HepG2 (cell line): Measurements from ENCODE around the gene C6orf136. TPM values are rescaled to one million over a fixed set of nuclear protein-coding genes. Genes with fewer than 3 reads are reported as not detected.

Source experiments
- CBX5 ChIP-seq: sonication (generic); formaldehyde crosslinking; IDR thresholded peaks from 2 replicates; pipeline ENCODE4 v1.4.0; 2020; ENCODE audit warnings: missing genetic modification reagents, borderline replicate concordance
- DNMT1 ChIP-seq: sonication (generic); formaldehyde crosslinking; IDR thresholded peaks from 2 replicates; pipeline ENCODE4 v1.5.1; 2020; ENCODE audit warnings: mild to moderate bottlenecking, missing genetic modification reagents
- GATAD2A ChIP-seq: IDR thresholded peaks from 2 replicates; pipeline ENCODE4 v1.6.1; 2016
- GTF2F1 ChIP-seq: fragments of 150-350 bp; IDR thresholded peaks from 2 replicates; pipeline ENCODE4 v1.6.1; 2014; ENCODE audit warnings: low read length
- POLR2G ChIP-seq: fragments of 200-400 bp; formaldehyde crosslinking; IDR thresholded peaks from 2 replicates; pipeline ENCODE4 v1.6.1; 2018; ENCODE audit warnings: mild to moderate bottlenecking, low read depth, low read length, moderate library complexity
- SNAI1 ChIP-seq: sonication (generic); formaldehyde crosslinking; IDR thresholded peaks from 2 replicates; pipeline ENCODE4 v1.5.0; 2020; ENCODE audit warnings: mild to moderate bottlenecking, missing genetic modification reagents, borderline replicate concordance
- TGIF2 ChIP-seq: IDR thresholded peaks from 2 replicates; pipeline ENCODE4 v1.6.1; 2016; ENCODE audit warnings: control low read depth, missing compliant biosample characterization
- ZKSCAN8 ChIP-seq: IDR thresholded peaks from 2 replicates; pipeline ENCODE4 v1.6.1; 2016; ENCODE audit warnings: borderline replicate concordance, missing genetic modification reagents, missing compliant biosample characterization
- ZNF235 ChIP-seq: sonication (generic); formaldehyde crosslinking; IDR thresholded peaks from 2 replicates; pipeline ENCODE4 v1.8.1; 2023; ENCODE audit warnings: mild to moderate bottlenecking, missing genetic modification reagents, borderline replicate concordance
- ZSCAN12 ChIP-seq: sonication (generic); formaldehyde crosslinking; IDR thresholded peaks from 2 replicates; pipeline ENCODE4 v1.9.0; 2021; ENCODE audit warnings: mild to moderate bottlenecking, missing genetic modification reagents
- polyA plus RNA-seq, 8 experiments: library from polyadenylated mRNA; depleted of rRNA in 3 of 8; stranded (reverse) in 7 of 8; unstranded in 1 of 8; fragments of >200 nt; fragmentation: Illumina TruSeq in 4 of 8; extraction: Trizol in 4 of 8; gene quantifications; 2 replicates each; pipeline versions ENCODE4 v1.2.1 to v1.2.3, GENCODE V29; 2011 to 2016; ENCODE audit warnings: low read depth in 4 of 8, missing spikeins in 1 of 8, mixed read lengths in 1 of 8; ENCODE audit not compliant: insufficient read depth in 1 of 8
- total RNA-seq, 5 experiments: library from RNA; depleted of rRNA; stranded (reverse); fragments of >200 nt; fragmentation: Illumina TruSeq; extraction: Trizol; gene quantifications; 2 replicates each; pipeline ENCODE4 v1.2.3, GENCODE V29; 2016; ENCODE audit warnings: low read depth in 1 of 5
- TF ChIP-seq, protein P1 (sequence below): sonication (generic); formaldehyde crosslinking; IDR thresholded peaks from 2 replicates; pipeline ENCODE4 v1.8.0; 2022; ENCODE audit warnings: low read depth, missing genetic modification reagents
- TF ChIP-seq, protein P2 (sequence below): sonication (generic); formaldehyde crosslinking; IDR thresholded peaks from 2 replicates; pipeline ENCODE4 v1.5.0; 2020; ENCODE audit warnings: mild to moderate bottlenecking, missing genetic modification reagents, borderline replicate concordance
- TF ChIP-seq, protein P3 (sequence below): sonication (generic); formaldehyde crosslinking; IDR thresholded peaks from 2 replicates; pipeline ENCODE4 v1.4.0; 2020; ENCODE audit warnings: missing genetic modification reagents, borderline replicate concordance
- TF ChIP-seq, protein P4 (sequence below): IDR thresholded peaks from 2 replicates; pipeline ENCODE4 v1.6.1; 2016; ENCODE audit warnings: low read depth
- TF ChIP-seq, protein P5 (sequence below): sonication (generic); formaldehyde crosslinking; IDR thresholded peaks from 2 replicates; pipeline ENCODE4 v1.5.1; 2020; ENCODE audit warnings: mild to moderate bottlenecking, missing genetic modification reagents

Gene C6orf136
- total and polyA plus RNA-seq, 2 of the 13 experiments (the other 11 are each of a cell fraction or from before 2014, with no cell fraction given), result 12.0 to 26.2 TPM

DNA sequence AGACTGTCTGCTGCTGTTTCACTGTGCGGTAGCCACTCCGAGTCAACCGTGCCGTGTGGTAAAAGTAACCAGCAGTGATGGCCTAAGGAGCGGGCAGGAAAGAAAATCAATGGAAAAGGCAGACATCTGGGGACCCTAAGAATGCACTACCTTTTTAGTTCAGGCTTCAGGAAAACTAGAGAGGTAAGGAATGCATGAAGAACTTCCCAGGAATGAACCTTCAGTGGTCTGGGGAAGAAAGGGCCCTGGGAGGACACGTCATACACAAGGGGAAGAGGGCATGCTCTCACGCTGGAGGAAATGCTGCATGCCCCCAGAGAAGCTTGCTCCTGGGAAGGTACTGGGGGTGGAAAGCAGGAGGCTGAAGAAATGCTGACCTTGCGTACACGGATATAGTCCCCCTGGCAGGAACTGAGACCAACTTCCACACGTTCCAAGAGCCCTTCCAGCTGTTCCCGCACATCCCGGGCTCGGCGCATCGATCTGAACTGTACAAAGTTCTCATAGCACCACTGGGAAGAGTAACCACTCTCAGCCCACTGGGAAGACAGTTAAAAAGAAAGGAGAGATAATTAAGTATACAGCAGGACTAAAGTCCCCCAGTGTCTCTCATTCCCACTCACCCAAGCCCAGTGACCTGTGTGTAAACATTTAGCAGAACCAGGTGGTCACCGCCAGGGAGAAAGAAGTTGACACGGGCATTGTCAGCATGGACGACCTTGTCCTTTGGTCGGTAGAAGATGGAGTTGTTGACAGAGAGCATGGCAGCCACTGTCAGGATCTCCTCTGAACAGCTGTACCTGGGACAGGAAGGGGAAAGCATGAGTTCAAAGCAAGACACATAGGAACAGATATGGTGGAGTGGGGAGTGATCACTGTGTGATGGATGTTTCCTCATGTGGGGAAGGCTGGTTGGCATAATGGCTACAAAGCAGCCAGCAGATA lies 8.1 kb downstream of the C6orf136 start (continued):
- TF ChIP-seq, protein P1, sequence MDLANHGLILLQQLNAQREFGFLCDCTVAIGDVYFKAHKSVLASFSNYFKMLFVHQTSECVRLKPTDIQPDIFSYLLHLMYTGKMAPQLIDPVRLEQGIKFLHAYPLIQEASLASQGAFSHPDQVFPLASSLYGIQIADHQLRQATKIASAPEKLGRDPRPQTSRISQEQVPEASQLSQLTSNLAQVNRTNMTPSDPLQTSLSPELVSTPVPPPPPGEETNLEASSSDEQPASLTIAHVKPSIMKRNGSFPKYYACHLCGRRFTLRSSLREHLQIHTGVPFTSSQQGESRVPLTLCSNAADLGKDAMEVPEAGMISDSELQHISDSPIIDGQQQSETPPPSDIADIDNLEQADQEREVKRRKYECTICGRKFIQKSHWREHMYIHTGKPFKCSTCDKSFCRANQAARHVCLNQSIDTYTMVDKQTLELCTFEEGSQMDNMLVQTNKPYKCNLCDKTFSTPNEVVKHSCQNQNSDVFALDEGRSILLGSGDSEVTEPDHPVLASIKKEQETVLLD (CRISPR knock-in tag), result 0 out of 2 replicates have a peak, but pooled peaks have one; percentile 68
- no peak for TF ChIP-seq POLR2G
- TF ChIP-seq ZKSCAN8 (CRISPR knock-in tag), result peak; percentile 99
- no peak for TF ChIP-seq SNAI1 (CRISPR knock-in tag)
- TF ChIP-seq TGIF2 (CRISPR knock-in tag), result peak; percentile 98
- no peak for TF ChIP-seq GTF2F1
- TF ChIP-seq, protein P2, sequence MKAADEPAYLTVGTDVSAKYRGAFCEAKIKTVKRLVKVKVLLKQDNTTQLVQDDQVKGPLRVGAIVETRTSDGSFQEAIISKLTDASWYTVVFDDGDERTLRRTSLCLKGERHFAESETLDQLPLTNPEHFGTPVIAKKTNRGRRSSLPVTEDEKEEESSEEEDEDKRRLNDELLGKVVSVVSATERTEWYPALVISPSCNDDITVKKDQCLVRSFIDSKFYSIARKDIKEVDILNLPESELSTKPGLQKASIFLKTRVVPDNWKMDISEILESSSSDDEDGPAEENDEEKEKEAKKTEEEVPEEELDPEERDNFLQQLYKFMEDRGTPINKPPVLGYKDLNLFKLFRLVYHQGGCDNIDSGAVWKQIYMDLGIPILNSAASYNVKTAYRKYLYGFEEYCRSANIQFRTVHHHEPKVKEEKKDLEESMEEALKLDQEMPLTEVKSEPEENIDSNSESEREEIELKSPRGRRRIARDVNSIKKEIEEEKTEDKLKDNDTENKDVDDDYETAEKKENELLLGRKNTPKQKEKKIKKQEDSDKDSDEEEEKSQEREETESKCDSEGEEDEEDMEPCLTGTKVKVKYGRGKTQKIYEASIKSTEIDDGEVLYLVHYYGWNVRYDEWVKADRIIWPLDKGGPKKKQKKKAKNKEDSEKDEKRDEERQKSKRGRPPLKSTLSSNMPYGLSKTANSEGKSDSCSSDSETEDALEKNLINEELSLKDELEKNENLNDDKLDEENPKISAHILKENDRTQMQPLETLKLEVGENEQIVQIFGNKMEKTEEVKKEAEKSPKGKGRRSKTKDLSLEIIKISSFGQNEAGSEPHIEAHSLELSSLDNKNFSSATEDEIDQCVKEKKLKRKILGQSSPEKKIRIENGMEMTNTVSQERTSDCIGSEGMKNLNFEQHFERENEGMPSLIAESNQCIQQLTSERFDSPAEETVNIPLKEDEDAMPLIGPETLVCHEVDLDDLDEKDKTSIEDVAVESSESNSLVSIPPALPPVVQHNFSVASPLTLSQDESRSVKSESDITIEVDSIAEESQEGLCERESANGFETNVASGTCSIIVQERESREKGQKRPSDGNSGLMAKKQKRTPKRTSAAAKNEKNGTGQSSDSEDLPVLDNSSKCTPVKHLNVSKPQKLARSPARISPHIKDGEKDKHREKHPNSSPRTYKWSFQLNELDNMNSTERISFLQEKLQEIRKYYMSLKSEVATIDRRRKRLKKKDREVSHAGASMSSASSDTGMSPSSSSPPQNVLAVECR, result peak; percentile 96
- TF ChIP-seq ZSCAN12 (CRISPR knock-in tag), result no peak
- TF ChIP-seq, protein P3, sequence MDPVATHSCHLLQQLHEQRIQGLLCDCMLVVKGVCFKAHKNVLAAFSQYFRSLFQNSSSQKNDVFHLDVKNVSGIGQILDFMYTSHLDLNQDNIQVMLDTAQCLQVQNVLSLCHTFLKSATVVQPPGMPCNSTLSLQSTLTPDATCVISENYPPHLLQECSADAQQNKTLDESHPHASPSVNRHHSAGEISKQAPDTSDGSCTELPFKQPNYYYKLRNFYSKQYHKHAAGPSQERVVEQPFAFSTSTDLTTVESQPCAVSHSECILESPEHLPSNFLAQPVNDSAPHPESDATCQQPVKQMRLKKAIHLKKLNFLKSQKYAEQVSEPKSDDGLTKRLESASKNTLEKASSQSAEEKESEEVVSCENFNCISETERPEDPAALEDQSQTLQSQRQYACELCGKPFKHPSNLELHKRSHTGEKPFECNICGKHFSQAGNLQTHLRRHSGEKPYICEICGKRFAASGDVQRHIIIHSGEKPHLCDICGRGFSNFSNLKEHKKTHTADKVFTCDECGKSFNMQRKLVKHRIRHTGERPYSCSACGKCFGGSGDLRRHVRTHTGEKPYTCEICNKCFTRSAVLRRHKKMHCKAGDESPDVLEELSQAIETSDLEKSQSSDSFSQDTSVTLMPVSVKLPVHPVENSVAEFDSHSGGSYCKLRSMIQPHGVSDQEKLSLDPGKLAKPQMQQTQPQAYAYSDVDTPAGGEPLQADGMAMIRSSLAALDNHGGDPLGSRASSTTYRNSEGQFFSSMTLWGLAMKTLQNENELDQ (CRISPR knock-in tag), result no peak
- TF ChIP-seq ZNF235 (CRISPR knock-in tag), result no peak
- TF ChIP-seq, protein P4, sequence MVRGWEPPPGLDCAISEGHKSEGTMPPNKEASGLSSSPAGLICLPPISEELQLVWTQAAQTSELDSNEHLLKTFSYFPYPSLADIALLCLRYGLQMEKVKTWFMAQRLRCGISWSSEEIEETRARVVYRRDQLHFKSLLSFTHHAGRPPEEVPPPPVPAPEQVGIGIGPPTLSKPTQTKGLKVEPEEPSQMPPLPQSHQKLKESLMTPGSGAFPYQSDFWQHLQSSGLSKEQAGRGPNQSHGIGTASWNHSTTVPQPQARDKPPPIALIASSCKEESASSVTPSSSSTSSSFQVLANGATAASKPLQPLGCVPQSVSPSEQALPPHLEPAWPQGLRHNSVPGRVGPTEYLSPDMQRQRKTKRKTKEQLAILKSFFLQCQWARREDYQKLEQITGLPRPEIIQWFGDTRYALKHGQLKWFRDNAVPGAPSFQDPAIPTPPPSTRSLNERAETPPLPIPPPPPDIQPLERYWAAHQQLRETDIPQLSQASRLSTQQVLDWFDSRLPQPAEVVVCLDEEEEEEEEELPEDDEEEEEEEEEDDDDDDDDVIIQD (CRISPR knock-in tag), result peak; percentile 91; the same call in 1 of the 2 replicates
- peak; percentile 83; the same call in 1 of the 2 replicates for TF ChIP-seq CBX5 (CRISPR knock-in tag)
- TF ChIP-seq, protein P5, sequence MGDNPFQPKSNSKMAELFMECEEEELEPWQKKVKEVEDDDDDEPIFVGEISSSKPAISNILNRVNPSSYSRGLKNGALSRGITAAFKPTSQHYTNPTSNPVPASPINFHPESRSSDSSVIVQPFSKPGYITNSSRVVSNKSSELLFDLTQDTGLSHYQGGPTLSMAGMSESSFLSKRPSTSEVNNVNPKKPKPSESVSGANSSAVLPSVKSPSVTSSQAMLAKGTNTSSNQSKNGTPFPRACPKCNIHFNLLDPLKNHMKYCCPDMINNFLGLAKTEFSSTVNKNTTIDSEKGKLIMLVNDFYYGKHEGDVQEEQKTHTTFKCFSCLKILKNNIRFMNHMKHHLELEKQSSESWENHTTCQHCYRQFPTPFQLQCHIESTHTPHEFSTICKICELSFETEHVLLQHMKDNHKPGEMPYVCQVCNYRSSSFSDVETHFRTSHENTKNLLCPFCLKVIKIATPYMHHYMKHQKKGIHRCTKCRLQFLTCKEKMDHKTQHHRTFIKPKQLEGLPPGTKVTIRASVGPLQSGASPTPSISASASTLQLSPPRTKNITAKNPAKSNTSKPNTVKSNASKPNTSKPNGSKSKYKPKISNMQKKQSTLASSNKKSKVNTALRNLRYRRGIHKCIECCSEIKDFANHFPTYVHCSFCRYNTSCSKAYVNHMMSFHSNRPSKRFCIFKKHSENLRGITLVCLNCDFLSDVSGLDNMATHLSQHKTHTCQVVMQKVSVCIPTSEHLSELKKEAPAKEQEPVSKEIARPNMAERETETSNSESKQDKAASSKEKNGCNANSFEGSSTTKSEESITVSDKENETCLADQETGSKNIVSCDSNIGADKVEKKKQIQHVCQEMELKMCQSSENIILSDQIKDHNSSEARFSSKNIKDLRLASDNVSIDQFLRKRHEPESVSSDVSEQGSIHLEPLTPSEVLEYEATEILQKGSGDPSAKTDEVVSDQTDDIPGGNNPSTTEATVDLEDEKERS, result peak; percentile 25; the same call in 1 of the 2 replicates
- TF ChIP-seq GATAD2A (CRISPR knock-in tag), result peak; percentile 99
- TF ChIP-seq DNMT1 (CRISPR knock-in tag), result no peak
